PC-9 (cell line): ENCODE results near the gene ADTRP.

Experiments used
- CTCF ChIP-seq: fragments of 200-600 bp; sonication (generic); conservative IDR thresholded peaks from 2 replicates; pipeline ENCODE4 v1.6.1; 2017; ENCODE audit warnings: mixed run types, antibody characterized with exemption, mild to moderate bottlenecking, moderate library complexity
- EZH2 ChIP-seq: fragments of 200-600 bp; sonication (generic); IDR thresholded peaks from 2 replicates; pipeline ENCODE4 v1.8.0; 2017; ENCODE audit warnings: antibody characterized with exemption, low read depth

DNA sequence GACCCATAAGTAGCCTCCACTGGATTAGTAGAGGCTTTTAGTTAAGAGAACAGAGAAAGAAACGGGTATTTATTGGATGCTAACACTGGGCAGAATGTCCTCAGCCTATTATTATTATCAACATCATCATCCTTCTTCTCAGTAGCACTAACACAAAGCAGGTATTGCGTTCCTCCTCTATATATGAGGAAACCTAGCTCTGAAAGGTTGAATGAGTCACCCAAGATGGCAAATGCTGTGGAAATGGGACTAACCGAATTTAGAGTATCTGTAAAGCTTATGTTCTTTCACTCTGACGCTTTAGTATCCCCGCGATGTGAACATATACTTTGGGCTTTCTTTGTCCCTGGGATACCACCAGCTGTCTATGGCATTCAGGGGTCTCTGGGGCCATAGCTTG is 77.0 kb downstream of the ADTRP start:
- TF ChIP-seq CTCF (no peak), EZH2 (no peak)
